Sigmoid colon (tissue), 7 donors: ENCODE data around the gene CCDC85A. TPM values are rescaled to one million over a fixed set of nuclear protein-coding genes. Genes with fewer than 3 reads are reported as not detected.

Experiments used
- DNase-seq: peaks from one replicate; pipeline ENCODE4 v3.0.0-alpha.2; 2019
- H3K27ac ChIP-seq, 4 donors: fragments of 200-600 bp; sonication (generic); one replicate each; pipeline ENCODE4 v1.5.1; 2016 to 2019; ENCODE audit warnings: mild to moderate bottlenecking in 1 of 4
- H3K27me3 ChIP-seq, 3 donors: fragments of 200-600 bp; sonication (generic); one replicate each; pipeline ENCODE4 v1.5.1; 2019; ENCODE audit warnings: mild to moderate bottlenecking in 1 of 3
- H3K36me3 ChIP-seq, 4 donors: fragments of 200-600 bp; sonication (generic); one replicate each; pipeline ENCODE4 v1.5.1; 2016 to 2019
- H3K4me1 ChIP-seq, 4 donors: fragments of 200-600 bp; sonication (generic); one replicate each; pipeline ENCODE4 v1.5.1; 2017 to 2019
- H3K4me3 ChIP-seq, 4 donors: fragments of 200-600 bp; sonication (generic); one replicate each; pipeline ENCODE4 v1.5.1; 2017 to 2019; ENCODE audit warnings: mild to moderate bottlenecking in 2 of 4, moderate library complexity in 1 of 4
- H3K9me3 ChIP-seq, 4 donors: fragments of 200-600 bp in 3 of 4; sonication (generic) in 3 of 4; one replicate each; pipeline versions ENCODE4 v1.5.1 to v1.6.1; 2013 to 2019
- CTCF ChIP-seq, 4 experiments: fragments of 450-650 bp in 3 of 4; fragments of 200-600 bp in 1 of 4; IDR thresholded peaks; one replicate each; pipeline ENCODE4 v1.5.1; 2016 to 2019; ENCODE audit warnings: antibody characterized with exemption in 4 of 4, mild to moderate bottlenecking in 3 of 4, moderate library complexity in 2 of 4
- EP300 ChIP-seq, 4 donors: sonication (generic); formaldehyde crosslinking; IDR thresholded peaks; one replicate each; pipeline ENCODE4 v1.6.1; 2017; ENCODE audit warnings: antibody characterized with exemption in 4 of 4
- POLR2A ChIP-seq, 2 donors: fragments of 450-650 bp; IDR thresholded peaks; one replicate each; pipeline ENCODE4 v1.6.1; 2016; ENCODE audit warnings: antibody characterized with exemption in 2 of 2, mild to moderate bottlenecking in 2 of 2, moderate library complexity in 2 of 2
- POLR2AphosphoS5 ChIP-seq, 4 donors: sonication (generic); formaldehyde crosslinking; IDR thresholded peaks; one replicate each; pipeline ENCODE4 v1.6.1; 2017; ENCODE audit warnings: antibody characterized with exemption in 4 of 4
- WGBS, 2 donors: extraction: QIAGEN DNeasy Blood & Tissue Kit; methylation state at CpG; one replicate each; pipeline ENCODE4 v1.1.7; 2013; 5-methylcytosine and 5-hydroxymethylcytosine counted together
- intact Hi-C: fragments of 100-400 bp; cut with DNase I; formaldehyde crosslinking; loops from one replicate; pipeline ENCODE4 v1.15.1; 2023
- polyA plus RNA-seq, 3 donors: library from polyadenylated mRNA; stranded (reverse); fragments of 200-250 nt; gene quantifications; one replicate each; pipeline ENCODE4 v1.2.3, GENCODE V29; 2013
- total RNA-seq, 4 donors: library from RNA; depleted of rRNA; stranded (reverse); fragments of >200 nt; gene quantifications; one replicate each; pipeline ENCODE4 v1.1.0, GENCODE V29; 2016
- donor health status: healthy with polysubstance abuse.
- donor health status: Bipolar disorder and iron deficiency.
- donor health status: healthy.

Gene CCDC85A
- total and polyA plus RNA-seq, 7 donors, result 0.58 to 8.2 (median 3.5) TPM; not detected in 2

GRCh38 chr2:56266761-56267414 lies 83.1 kb downstream of the CCDC85A start:
- H3K36me3 ChIP-seq, result no peaks in the 10 kb centered on the region
- 80 to 83% methylated on average over 5 of the region's 5 CpGs for WGBS, 2 donors
- H3K9me3 ChIP-seq, result no peaks in the 10 kb centered on the region
- intact Hi-C loops, result no loop called here
- no peaks in the 10 kb centered on the region for H3K27me3 ChIP-seq
- H3K4me3 ChIP-seq, result no peak overlapping the region
- no peak for DNase-seq
- no peaks in the 10 kb centered on the region for H3K4me1 ChIP-seq
- TF ChIP-seq POLR2AphosphoS5 (IDR thresholded peaks at IDR 0.05), result no peak
- no peak for TF ChIP-seq CTCF (IDR thresholded peaks at IDR 0.05)
- no peak for TF ChIP-seq POLR2A (IDR thresholded peaks at IDR 0.05)
- TF ChIP-seq EP300 (IDR thresholded peaks at IDR 0.05), result no peak
- no peak overlapping the region for H3K27ac ChIP-seq

GRCh38 chr2:56267415-56267788 lies 83.6 kb downstream of the CCDC85A start:
- WGBS, 2 donors, result 92 to 93% methylated on average over 3 of the region's 3 CpGs

GRCh38 chr2:56268856-56269255 lies 85.1 kb downstream of the CCDC85A start:
- Histone ChIP-seq H3K4me1 (no peaks in the 10 kb centered on the region), H3K27me3 (no peaks in the 10 kb centered on the region), H3K4me3 (no peak overlapping the region), H3K27ac (no peak overlapping the region), H3K9me3 (no peaks in the 10 kb centered on the region), H3K36me3 (no peaks in the 10 kb centered on the region)
- no peak for DNase-seq
- intact Hi-C loops, result no loop called here
- 82 to 87% methylated on average over 2 of the region's 2 CpGs for WGBS, 2 donors
- TF ChIP-seq EP300 (IDR thresholded peaks at IDR 0.05), result no peak
- no peak for TF ChIP-seq CTCF (IDR thresholded peaks at IDR 0.05)
- TF ChIP-seq POLR2A (IDR thresholded peaks at IDR 0.05), result no peak
- TF ChIP-seq POLR2AphosphoS5 (IDR thresholded peaks at IDR 0.05), result no peak

More at GRCh38 chr2:56267415-56267788, 83.6 kb downstream of the CCDC85A start:
- H3K9me3 ChIP-seq, result no peaks in the 10 kb centered on the region
- no peak for DNase-seq
- TF ChIP-seq POLR2A (IDR thresholded peaks at IDR 0.05), result no peak
- no peak for TF ChIP-seq EP300 (IDR thresholded peaks at IDR 0.05)
- no peak overlapping the region for H3K27ac ChIP-seq
- no peaks in the 10 kb centered on the region for H3K27me3 ChIP-seq
- H3K4me3 ChIP-seq, result no peak overlapping the region
- intact Hi-C loops, result no loop called here
- no peaks in the 10 kb centered on the region for H3K4me1 ChIP-seq
- H3K36me3 ChIP-seq, result no peaks in the 10 kb centered on the region

- WGBS, 2 donors, result 71% methylated on average over 2 of the region's 2 CpGs
- no peak overlapping the region for H3K4me3 ChIP-seq
- no peak overlapping the region for H3K27ac ChIP-seq
- no peak for TF ChIP-seq CTCF (IDR thresholded peaks at IDR 0.05)
- no peak for TF ChIP-seq POLR2AphosphoS5 (IDR thresholded peaks at IDR 0.05)
- TF ChIP-seq EP300 (IDR thresholded peaks at IDR 0.05), result no peak
- no peak for TF ChIP-seq POLR2A (IDR thresholded peaks at IDR 0.05)
- H3K9me3 ChIP-seq, result no peaks in the 10 kb centered on the region
- DNase-seq, result no peak
- no peaks in the 10 kb centered on the region for H3K36me3 ChIP-seq
- intact Hi-C loops, result no loop called here
- no peaks in the 10 kb centered on the region for H3K27me3 ChIP-seq
- H3K4me1 ChIP-seq, result no peaks in the 10 kb centered on the region
These were observed 87.5 kb downstream of the CCDC85A start for GRCh38 chr2:56271275-56271674.

GRCh38 chr2:56285224-56285623 lies 101.4 kb downstream of the CCDC85A start:
- no peaks in the 10 kb centered on the region for H3K27me3 ChIP-seq
- no peak overlapping the region for H3K4me3 ChIP-seq
- 89 to 95% methylated on average over 5 of the region's 5 CpGs for WGBS, 2 donors
- intact Hi-C loops, result no loop called here
- no peak for TF ChIP-seq EP300 (IDR thresholded peaks at IDR 0.05)
- no peak for TF ChIP-seq POLR2A (IDR thresholded peaks at IDR 0.05)
- TF ChIP-seq POLR2AphosphoS5 (IDR thresholded peaks at IDR 0.05), result no peak
- TF ChIP-seq CTCF (IDR thresholded peaks at IDR 0.05), result no peak
- no peaks in the 10 kb centered on the region for H3K36me3 ChIP-seq
- no peak for DNase-seq
- no peaks in the 10 kb centered on the region for H3K4me1 ChIP-seq
- no peak overlapping the region for H3K27ac ChIP-seq
- H3K9me3 ChIP-seq, result peaks cover 0 to 3% (median 0%) of the 10 kb centered on the region in 4 donors
